Thyroid gland (tissue), 4 donors: Measurements from ENCODE around the gene PARD3.

Experiments
- POLR2A ChIP-seq, 2 donors: fragments of 450-650 bp; IDR thresholded peaks; one replicate each; pipeline ENCODE4 v1.6.1; 2017; ENCODE audit warnings: antibody characterized with exemption in 2 of 2, mild to moderate bottlenecking in 2 of 2, moderate library complexity in 1 of 2
- TF ChIP-seq, protein P1 (sequence below), 6 experiments: fragments of 200-600 bp in 3 of 6; fragments of 450-650 bp in 3 of 6; sonication (generic) in 3 of 6; IDR thresholded peaks; one replicate each; pipeline ENCODE4 v1.5.1; 2016 to 2019; ENCODE audit warnings: antibody characterized with exemption in 6 of 6, mild to moderate bottlenecking in 2 of 6, inconsistent platforms in 1 of 6, moderate library complexity in 1 of 6

DNA sequence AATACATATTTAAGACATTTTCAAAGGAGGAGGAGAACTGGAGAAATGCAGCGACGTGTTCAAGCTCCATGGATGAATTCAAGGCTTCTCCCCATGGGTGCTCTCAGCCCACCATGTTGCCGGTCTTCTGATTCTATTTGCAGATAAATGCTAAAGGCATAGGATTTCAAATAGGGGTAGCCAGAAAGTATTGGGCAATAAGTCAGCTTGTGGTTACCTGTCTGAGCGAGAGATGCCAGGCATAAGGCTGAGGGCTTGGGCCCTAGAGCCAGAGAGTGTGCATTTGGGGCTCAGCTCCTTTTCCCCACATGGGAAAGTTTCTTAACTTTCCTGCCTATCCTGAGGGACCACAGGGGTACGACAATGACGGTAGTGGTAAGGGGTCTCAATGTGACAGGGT, 180.0 kb downstream of the PARD3 start:
- TF ChIP-seq, protein P1, sequence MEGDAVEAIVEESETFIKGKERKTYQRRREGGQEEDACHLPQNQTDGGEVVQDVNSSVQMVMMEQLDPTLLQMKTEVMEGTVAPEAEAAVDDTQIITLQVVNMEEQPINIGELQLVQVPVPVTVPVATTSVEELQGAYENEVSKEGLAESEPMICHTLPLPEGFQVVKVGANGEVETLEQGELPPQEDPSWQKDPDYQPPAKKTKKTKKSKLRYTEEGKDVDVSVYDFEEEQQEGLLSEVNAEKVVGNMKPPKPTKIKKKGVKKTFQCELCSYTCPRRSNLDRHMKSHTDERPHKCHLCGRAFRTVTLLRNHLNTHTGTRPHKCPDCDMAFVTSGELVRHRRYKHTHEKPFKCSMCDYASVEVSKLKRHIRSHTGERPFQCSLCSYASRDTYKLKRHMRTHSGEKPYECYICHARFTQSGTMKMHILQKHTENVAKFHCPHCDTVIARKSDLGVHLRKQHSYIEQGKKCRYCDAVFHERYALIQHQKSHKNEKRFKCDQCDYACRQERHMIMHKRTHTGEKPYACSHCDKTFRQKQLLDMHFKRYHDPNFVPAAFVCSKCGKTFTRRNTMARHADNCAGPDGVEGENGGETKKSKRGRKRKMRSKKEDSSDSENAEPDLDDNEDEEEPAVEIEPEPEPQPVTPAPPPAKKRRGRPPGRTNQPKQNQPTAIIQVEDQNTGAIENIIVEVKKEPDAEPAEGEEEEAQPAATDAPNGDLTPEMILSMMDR (IDR thresholded peaks at IDR 0.05): no peak
- TF ChIP-seq POLR2A (IDR thresholded peaks at IDR 0.05): no peak
